Activated effector memory CD4-positive, alpha-beta T cell treated with Interleukin-2 at 50 U/mL for 16 hours (primary cell): ENCODE measurements around the gene PSTK.

Source experiments
- DNase-seq: peaks from one replicate; pipeline ENCODE4 v3.0.0-alpha.2; 2020

The PSTK gene

DNA sequence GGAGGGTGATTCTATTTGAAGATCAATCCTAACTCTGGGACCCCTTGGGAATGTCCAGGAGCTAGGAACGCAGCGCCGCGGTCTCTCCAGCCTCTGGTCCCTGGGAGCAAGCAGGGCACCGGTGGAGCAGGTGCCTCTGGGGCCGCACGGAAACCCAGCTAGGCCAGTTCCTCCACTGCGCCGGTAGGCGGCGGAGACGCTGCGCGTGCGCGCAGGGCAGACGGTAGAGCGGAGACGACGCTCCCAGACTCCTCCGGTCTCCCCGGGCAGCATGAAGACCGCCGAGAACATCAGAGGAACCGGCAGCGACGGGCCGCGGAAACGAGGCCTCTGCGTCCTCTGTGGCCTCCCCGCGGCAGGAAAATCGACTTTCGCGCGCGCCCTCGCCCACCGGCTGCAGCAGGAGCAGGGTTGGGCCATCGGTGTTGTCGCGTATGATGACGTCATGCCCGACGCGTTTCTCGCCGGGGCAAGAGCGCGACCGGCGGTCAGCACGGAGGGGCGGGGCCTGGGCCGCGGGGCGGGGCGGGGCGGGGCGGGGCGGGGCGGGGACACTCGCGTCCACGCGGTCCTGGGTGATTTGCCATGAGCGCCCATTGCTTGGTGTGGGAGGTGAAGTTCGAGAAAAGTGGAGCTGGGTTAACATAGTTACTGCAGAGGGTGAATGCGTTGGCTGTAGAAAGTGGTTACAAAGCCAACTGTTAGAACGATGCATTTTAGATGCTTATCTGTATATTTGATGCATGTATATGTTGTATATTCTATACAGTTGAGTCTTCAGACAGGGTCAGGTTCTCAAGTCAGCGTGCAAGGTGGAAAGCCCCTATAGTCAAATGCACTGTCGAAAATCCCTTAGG lies at the start of gene PSTK:
PSTK (plus strand) TSS at position 193 of the 857 bp plus-strand sequence; CDS start at position 272, 79 bp downstream.
- DNase-seq = peak; percentile 79

DNA sequence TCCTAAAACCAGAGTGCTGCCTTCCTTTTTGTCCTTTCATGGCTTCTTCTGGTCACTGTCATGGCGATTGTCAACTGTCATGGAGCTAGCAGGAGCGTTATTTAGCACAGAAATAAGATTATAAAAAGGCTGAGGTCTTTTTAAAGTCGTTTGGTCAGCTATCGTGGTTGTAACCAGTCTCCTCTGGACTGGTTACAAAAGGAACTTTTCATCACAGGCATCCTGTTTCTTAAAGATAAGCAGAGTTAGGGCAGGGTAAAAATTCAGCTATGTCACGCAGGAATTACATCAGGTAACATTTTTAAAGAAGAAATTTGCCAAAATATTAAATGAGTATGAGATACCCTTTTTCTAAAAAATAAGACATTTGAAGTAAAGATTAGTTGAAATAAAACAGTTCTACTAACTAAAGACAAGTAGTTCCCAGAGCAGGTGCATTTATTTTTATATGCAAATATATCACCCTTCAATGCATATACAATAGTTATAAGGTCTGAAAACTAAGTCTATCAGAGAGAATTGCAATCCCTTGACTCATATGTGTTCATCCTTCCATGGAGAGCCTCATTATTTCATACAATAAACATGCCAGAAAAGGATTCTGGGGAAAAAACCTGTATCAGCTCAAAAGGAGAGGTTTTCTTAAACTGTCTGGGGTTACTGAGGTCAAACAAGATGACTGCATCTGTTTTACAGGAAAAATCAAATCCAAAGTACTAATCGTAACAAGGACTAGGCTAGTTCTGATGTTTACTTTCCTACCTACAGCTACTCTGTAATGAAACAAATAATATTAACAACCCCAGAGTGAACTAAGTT lies 48.9 kb upstream of the PSTK start:
- DNase-seq = no peak

DNA sequence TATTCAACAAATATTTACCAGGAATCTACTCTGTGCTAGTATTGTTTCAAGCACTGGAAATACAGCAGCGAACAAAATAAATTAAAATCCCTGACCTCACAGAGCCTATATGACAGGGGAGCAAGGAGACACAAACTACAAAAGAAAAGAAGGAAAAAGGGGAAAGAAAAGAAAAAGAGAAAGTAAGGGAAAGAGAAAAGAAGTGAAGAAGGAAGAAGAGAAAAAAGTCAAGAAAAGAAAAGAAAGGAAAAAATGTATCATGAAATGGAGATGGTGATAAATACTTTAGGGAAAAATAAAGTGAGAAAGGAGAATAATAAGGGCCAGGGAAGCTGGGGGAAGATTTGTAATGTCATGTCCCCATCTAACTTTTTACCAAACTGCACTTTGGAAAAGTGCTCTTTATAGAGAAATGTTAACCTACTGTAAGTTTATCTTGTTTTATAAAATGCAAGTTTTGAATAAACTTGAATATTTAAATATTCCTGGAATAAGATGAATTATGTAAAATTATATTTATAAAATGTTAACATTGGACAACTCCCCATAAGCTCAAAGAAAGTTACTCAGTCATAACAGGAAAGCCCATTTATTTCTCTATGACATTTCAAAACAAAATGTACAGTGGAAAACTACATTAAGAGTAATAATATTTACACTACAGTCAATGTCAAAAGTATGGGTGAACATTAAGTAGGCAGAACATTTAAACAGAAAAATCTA lies 40.9 kb upstream of the PSTK start:
- DNase-seq = no peak

DNA sequence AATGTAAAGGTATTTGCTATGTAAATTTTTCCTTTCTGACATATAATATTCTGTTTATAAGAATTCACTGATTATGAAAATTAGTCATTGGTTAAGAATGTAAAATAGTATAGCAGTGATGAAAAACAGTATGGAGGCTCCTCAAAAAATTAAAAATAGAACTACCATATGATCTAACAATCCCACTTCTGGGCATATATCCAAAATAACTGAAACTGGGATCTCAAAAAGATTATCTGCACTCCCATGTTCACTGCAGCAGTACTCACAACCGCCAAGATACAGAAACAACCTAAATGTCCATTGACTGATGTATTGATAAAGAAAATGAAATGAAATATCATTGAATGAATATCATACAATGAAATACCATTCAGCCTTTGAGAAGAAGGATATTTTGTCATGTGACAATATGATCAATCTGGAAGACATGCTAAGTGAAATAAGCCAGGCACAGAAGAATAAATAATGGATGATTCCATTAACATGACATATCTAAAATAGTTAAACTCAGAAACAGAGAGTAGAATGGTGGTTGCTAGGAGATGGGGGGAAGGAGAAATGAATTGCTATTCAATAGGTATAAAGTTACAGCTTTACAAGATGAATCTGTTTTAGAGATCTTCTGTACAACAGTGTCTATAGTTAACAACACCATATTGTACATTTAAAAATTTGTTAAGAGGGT lies 40.2 kb upstream of the PSTK start:
- DNase-seq = no peak

DNA sequence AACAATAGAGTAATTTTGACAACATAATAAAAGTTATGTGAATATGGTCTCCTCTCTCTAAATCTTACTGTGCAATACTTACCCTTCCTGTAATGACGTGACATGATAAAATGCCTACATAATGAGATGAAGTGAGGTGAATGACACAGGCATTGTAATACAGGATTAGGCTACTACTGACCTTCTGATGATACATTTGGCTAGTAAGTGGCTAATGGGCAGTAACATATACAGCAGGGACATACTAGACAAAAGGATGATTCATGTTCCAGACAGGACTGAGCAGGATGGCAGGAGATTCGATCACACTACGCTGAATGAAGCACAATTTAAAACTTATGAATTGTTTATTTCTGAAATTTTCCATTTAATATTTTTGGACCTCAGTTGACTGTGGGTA lies 30.9 kb upstream of the PSTK start:
- DNase-seq = no peak

- DNase-seq = peak; percentile 97
These were observed 26.1 kb upstream of the PSTK start, which contains the start of gene C10orf88 for GRCh38 chr10:122953902-122954730. Gene C10orf88 (minus strand): TSS chr10:122954227. CDS start chr10:122954178, 49 bp downstream.

DNA sequence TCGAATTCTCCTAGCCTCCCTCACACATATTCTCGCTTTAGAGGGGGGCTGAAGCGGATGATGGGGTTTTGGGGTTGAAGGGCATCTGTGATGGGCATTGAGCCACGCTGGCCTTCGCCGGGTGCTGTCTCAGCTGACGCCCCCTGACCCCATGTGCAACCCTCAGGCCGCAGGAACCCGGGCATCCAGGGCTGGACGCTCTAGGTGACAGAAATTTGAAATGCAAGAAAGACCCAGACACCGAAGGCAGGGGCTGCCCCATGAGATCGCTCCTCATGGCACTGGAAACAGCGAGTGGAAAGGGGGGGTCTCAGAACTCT lies 25.5 kb upstream of the PSTK start:
- DNase-seq = no peak

- DNase-seq = no peak
These were observed 24.3 kb upstream of the PSTK start for GRCh38 chr10:122955892-122956291.

DNA sequence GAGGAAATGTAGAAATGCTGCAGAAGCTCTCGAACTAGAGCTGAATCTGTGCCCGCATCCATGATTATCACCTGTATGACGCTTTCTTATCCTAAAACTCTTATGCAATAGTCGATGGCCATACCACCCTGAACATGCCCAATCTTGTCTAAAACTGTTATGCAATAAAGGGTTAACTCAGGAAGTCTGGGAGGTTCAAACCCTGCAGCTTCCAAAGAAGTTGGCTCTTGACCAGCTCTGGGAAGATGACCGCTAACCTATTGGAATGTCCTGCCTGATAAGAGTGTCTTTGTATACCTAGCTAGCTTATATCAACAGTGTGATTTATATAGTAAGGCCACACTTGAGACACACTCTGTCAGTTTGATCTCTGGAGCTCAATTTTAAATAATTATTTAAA lies 22.7 kb upstream of the PSTK start:
- DNase-seq = no peak

DNA sequence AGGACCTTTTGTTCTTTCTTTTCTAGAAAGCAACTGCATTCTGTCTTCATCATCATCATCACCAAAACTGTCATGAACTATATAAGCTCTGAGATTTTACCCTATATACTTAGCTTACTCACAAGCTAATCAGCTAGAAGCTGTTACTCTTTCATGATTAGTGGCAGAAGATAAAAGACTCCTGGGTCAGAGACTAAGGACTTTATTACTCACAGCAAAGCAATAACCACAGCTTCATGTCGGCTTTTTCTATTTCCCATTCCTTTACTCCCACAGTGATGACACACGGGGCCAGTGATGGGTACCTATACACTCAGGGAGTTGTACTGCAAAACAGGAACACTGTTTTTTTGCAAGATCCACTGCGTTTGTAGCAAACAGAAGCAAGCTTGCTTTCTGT lies 17.8 kb upstream of the PSTK start:
- DNase-seq = no peak

DNA sequence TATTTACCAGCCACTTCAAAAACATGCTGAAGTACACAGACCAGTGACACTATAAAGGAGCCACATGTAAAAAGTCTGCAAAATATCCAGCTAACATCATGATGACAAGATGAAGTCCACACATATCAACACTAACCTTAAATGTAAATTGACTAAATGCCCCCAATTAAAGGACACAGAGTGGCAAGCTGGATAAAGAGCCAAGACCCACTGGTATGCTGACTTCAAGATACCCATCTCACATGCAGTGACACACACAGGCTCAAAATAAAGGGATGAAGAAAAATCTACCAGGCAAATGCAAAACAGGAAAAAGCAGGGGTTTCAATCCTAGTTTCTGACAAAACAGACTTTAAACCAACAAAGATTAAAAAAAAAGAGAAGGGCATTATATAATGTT lies 13.3 kb upstream of the PSTK start:
- no peak for DNase-seq

DNA sequence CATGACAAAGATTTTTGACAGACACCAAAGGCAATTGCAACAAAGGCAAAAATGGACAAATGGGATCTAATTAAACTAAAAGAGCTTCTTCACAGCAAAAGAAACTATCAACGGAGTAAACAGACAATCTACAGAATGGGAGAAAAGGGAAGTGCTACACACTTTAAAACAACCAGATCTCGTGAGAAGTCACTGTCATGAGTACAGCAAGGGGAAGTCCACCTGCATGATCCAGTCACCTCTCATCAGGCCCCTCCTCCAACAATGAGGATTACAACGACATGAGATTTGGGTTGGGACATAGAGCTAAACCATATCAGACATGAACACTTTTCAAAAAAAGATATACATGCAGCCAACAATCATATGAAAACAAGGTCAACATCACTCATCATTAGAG lies 11.5 kb upstream of the PSTK start:
- DNase-seq = no peak

GRCh38 chr10:122974023-122974422 lies 6.2 kb upstream of the PSTK start:
- no peak for DNase-seq

GRCh38 chr10:122974543-122975064 lies 5.6 kb upstream of the PSTK start:
- no peak for DNase-seq

- no peak for DNase-seq
These were observed 864 bp downstream of the PSTK start for GRCh38 chr10:122981066-122981464.

DNA sequence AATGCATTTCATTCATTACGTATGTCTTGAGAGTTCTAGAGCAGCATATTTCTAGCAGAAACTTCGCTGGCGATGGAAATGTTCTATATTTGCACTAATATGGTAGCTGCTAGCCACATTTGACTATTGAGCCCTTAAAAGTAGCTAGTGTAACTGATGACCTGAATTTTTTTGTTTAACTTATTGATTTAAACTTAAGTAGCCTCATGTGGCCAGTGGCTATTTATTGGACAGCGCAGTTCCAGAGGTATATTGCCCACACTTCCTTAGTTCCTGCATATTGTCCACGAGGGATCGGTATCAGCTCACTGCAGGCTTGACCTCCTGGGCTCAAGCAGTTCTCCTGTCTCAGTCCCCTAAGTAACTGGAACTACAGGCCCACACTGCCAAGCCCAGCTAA lies 3.7 kb downstream of the PSTK start:
- DNase-seq = no peak

- DNase-seq = no peak
These were observed 4.5 kb downstream of the PSTK start for GRCh38 chr10:122984708-122985107.

DNA sequence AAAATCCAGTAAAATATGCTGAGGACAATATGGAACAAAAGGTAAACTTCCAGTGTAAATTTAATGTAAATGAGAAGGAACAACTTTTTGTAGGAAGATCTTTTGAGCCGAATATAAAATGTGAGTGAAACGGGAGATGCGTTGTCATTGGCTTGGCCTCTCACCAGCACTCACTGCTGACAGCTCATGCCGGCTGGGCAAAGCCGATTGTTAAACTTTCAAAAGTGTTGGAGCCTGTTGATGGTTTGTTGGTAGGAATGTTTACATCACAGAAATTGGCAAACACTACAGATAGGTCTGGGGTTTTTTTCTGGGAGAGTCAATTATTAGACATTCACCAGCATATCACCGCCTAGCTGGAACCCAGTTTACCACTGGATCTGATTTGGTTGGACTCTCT lies 6.1 kb downstream of the PSTK start:
- DNase-seq = no peak

DNA sequence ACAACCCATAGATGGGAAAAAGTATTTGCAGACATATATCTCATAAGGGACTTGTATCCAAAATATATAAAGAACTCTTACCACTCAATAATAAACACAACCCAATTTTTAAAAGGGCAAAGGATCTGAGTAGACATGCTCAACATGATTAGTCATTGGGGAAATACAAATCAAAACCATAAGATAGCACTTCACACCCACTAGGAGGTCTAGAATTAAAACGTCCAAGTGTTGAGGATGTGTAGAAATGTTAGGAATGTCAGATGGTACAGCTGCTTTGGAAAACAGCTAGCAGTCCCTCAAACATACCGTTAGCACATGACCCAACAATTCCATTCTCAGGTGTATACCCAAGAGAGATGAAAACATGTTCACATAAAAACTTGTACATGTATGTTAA lies 8.3 kb downstream of the PSTK start:
- no peak for DNase-seq

DNA sequence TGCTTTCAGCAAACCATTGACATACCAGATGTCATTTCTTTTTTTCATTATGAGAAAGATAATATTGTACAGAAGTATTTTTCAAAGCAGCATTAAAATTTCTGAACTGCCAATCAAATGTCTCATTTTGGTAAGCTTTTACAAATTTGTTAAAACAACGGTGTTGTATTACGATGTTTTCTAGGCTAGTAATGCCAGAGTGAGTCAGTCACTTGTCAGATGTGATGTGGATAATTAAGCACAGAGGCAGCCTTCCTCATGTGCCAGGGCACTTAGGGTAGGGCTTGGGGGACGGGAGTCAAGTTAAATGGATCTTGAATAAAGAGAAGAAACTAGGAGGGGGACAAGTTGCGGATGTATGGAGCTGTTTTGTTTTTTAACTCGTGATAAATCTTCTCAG lies 10.1 kb downstream of the PSTK start:
- no peak for DNase-seq

- DNase-seq = no peak
These were observed 11.9 kb downstream of the PSTK start for GRCh38 chr10:122992031-122992585.
